GM12801 (cell line): ENCODE measurements around the gene ADAP1.
A peak's percentile ranks its signal among the peaks of the same experiment; 100 is the strongest.

Source experiments
- TF ChIP-seq, protein P1 (sequence below): IDR thresholded peaks from one replicate; pipeline ENCODE4 v1.5.1; 2011; ENCODE audit warnings: control low read depth; ENCODE audit not compliant: insufficient read length; ENCODE audit errors: extremely low read depth

The ADAP1 gene

DNA sequence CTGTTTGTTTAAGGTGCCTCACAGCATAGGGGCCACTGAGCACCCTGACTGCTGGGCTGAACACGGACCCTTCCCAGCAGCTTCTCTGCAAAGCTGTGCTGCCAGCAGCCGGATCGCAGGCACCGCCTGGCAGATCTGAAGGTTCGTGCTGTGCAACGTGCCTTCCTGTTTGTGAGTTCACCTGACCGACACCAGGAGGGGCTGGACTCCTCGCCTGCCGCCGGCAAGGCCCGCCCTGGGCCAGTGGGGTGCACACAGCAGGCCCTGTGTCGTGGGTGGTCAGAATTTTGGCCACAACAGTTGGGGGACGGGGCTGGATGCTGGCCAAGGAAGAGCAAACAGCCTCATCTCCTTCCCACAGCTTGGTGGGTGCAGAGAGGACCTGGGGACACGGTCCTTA, 41.1 kb upstream of the ADAP1 start:
- TF ChIP-seq, protein P1, sequence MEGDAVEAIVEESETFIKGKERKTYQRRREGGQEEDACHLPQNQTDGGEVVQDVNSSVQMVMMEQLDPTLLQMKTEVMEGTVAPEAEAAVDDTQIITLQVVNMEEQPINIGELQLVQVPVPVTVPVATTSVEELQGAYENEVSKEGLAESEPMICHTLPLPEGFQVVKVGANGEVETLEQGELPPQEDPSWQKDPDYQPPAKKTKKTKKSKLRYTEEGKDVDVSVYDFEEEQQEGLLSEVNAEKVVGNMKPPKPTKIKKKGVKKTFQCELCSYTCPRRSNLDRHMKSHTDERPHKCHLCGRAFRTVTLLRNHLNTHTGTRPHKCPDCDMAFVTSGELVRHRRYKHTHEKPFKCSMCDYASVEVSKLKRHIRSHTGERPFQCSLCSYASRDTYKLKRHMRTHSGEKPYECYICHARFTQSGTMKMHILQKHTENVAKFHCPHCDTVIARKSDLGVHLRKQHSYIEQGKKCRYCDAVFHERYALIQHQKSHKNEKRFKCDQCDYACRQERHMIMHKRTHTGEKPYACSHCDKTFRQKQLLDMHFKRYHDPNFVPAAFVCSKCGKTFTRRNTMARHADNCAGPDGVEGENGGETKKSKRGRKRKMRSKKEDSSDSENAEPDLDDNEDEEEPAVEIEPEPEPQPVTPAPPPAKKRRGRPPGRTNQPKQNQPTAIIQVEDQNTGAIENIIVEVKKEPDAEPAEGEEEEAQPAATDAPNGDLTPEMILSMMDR: no peak

- TF ChIP-seq, protein P1: no peak
These were observed 40.3 kb upstream of the ADAP1 start for GRCh38 chr7:994592-995308.

GRCh38 chr7:992709-993607, 38.5 kb upstream of the ADAP1 start:
- TF ChIP-seq, protein P1: peak; percentile 44

GRCh38 chr7:991729-992656, 37.5 kb upstream of the ADAP1 start:
- TF ChIP-seq, protein P1: no peak

DNA sequence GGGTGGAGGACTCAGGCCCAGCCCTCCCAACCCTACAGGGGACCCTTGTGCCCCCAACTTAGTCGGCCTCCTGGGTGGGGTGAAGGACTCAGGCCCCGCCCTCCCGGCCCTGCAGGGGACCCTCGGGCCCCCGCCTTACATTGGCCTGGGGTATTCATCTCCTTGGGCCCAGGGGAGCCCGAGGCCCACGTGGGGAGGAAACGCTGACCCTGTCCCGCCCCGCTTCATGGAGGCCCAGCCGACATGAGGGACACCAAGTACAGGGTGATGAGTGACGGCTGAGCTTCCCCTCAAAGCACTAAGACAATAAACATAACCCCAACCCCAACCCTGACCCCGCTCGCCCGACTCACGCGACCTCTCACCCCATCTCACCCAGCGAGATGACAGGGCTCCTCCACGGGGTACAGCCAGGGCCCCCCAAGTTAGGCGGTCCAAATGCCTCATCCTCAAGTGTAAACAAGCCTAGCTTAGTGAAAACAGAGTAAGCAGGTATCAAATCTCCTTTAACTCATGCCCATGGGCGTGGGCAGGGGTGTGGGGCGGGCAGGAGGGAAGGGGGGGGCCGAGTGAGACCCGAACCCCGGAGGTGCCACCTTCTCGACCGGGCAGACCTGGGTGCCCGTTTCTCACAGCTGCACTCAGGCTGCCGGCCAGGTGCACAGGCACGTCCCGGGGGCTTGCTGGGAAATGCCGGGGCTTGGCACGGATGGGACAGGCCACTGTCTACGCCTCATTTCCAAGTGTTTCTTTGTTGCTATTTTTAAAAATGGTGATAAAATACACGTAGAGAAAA, 36.7 kb upstream of the ADAP1 start:
- TF ChIP-seq, protein P1: no peak

DNA sequence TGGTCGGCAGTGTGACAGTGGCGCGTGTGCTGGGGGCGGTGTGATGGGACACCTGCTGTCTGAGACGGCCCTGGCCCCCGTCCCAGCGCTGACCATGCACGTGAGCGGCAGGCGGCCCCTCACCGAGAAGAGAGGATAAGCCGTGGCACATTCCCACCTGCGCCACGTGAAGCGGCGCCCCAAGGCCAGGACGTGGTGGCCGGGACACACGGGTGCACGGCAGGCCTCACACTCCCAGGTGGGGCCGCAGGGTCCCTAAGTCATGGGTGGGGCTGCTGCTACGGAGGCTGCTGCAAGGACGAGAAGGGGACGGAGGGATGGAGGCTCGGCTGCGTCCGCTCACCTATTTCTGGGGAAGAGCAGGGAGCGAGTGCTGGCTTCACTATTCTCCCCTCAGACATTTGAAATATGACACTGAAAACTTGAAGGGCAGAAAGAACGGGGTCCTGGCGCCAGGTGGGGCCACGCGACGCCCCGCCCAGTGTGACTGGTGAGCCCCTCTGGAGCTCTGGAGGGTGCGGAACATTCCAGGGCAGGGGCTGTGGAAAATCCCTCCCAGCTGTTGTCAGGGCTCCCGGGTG, 36.0 kb upstream of the ADAP1 start:
- TF ChIP-seq, protein P1: no peak
